ENCODE measurements around the gene PLEKHG5.

Gene PLEKHG5

DNA sequence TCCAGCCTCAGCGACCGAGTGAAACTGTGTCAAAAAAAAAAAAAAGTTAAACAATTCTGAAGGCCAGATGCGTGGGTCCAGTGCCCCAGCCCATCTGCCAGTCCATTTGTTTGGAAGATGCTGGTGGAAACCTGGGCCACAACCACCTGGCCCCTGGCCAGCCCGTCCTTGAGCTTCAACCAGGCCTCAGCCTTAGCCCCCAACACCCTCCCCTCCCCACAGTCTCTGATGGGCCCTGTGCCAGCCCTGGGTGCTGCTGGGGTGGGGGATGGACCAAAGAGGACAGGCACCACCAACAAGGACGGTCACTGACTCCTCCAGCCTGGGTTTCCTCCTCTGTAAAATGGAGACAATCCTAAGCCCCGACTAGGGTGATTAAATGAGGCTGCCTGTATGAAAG lies 19.6 kb upstream of the PLEKHG5 start:
- TF ChIP-seq, protein P1, sequence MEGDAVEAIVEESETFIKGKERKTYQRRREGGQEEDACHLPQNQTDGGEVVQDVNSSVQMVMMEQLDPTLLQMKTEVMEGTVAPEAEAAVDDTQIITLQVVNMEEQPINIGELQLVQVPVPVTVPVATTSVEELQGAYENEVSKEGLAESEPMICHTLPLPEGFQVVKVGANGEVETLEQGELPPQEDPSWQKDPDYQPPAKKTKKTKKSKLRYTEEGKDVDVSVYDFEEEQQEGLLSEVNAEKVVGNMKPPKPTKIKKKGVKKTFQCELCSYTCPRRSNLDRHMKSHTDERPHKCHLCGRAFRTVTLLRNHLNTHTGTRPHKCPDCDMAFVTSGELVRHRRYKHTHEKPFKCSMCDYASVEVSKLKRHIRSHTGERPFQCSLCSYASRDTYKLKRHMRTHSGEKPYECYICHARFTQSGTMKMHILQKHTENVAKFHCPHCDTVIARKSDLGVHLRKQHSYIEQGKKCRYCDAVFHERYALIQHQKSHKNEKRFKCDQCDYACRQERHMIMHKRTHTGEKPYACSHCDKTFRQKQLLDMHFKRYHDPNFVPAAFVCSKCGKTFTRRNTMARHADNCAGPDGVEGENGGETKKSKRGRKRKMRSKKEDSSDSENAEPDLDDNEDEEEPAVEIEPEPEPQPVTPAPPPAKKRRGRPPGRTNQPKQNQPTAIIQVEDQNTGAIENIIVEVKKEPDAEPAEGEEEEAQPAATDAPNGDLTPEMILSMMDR (IDR thresholded peaks at IDR 0.05; ENCODE audit: poor library complexity, severe bottlenecking): no peak
- Histone ChIP-seq H3K27ac (ENCODE audit: poor library complexity, severe bottlenecking) (no peak overlapping the region), H3K27me3 (ENCODE audit: insufficient read depth, poor library complexity, severe bottlenecking) (no peaks in the 10 kb centered on the region), H3K4me1 (ENCODE audit: insufficient read depth, poor library complexity, severe bottlenecking) (no peaks in the 10 kb centered on the region), H3K36me3 (ENCODE audit: low read depth) (no peaks in the 10 kb centered on the region), H3K9me3 (ENCODE audit: severe bottlenecking) (no peaks in the 10 kb centered on the region), H3K4me3 (ENCODE audit: severe bottlenecking) (no peak overlapping the region)
- ATAC-seq (ENCODE audit: low read depth) (no peak), DNase-seq (ENCODE audit: low spot score) (no peak)

DNA sequence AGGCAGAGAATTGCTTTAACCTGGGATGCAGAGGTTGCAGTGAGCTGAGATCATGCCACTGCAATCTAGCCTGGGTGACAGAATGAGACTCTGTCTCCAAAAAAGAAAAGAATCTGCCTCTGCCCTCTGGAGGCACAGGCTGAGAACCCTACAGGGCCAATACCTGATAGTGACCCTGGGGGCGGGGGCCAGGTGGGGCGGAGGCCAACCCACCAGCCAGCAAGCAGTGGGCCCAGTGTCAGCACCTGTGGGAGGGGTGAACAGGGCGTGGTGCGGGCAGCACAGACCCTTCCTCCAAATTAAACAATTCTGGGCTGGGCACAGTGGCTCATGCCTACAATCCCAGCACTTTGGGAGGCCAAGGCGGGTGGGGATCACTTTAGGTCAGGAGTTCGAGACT lies 19.0 kb upstream of the PLEKHG5 start:
- H3K27me3 ChIP-seq (ENCODE audit: insufficient read depth, poor library complexity, severe bottlenecking): no peaks in the 10 kb centered on the region
- DNase-seq (ENCODE audit: low spot score): no peak
- H3K4me1 ChIP-seq (ENCODE audit: insufficient read depth, poor library complexity, severe bottlenecking): no peaks in the 10 kb centered on the region
- no peaks in the 10 kb centered on the region for H3K9me3 ChIP-seq (ENCODE audit: severe bottlenecking)
- H3K27ac ChIP-seq (ENCODE audit: poor library complexity, severe bottlenecking): no peak overlapping the region
- ATAC-seq (ENCODE audit: low read depth): no peak
- H3K36me3 ChIP-seq (ENCODE audit: low read depth): no peaks in the 10 kb centered on the region
- TF ChIP-seq, protein P1 (IDR thresholded peaks at IDR 0.05; ENCODE audit: poor library complexity, severe bottlenecking): no peak
- no peak overlapping the region for H3K4me3 ChIP-seq (ENCODE audit: severe bottlenecking)

DNA sequence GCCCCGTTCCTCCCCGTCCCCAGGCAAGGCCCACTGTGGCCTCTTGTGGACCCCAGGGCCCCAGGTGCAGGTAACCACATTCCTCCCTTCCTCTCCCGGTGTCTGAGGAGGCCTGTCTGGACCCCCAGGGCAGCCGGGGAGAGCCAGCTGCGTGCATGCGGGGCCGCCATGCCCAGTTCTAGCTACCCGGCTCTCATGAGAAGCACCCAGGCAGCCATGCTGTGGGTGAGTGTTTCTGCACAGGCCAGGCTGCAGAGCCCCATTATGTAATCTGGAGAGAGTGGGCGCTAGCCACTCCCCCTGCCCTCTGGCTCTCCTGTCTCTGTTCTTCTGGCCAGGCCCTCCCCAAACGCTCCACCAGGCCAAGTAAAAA lies 18.4 kb upstream of the PLEKHG5 start:
- no peaks in the 10 kb centered on the region for H3K27me3 ChIP-seq (ENCODE audit: insufficient read depth, poor library complexity, severe bottlenecking)
- TF ChIP-seq, protein P1 (IDR thresholded peaks at IDR 0.05; ENCODE audit: poor library complexity, severe bottlenecking): no peak
- ATAC-seq (ENCODE audit: low read depth) (no peak), DNase-seq (ENCODE audit: low spot score) (no peak)
- H3K4me3 ChIP-seq (ENCODE audit: severe bottlenecking): no peak overlapping the region
- H3K4me1 ChIP-seq (ENCODE audit: insufficient read depth, poor library complexity, severe bottlenecking): no peaks in the 10 kb centered on the region
- H3K36me3 ChIP-seq (ENCODE audit: low read depth): no peaks in the 10 kb centered on the region
- no peak overlapping the region for H3K27ac ChIP-seq (ENCODE audit: poor library complexity, severe bottlenecking)
- H3K9me3 ChIP-seq (ENCODE audit: severe bottlenecking): no peaks in the 10 kb centered on the region

DNA sequence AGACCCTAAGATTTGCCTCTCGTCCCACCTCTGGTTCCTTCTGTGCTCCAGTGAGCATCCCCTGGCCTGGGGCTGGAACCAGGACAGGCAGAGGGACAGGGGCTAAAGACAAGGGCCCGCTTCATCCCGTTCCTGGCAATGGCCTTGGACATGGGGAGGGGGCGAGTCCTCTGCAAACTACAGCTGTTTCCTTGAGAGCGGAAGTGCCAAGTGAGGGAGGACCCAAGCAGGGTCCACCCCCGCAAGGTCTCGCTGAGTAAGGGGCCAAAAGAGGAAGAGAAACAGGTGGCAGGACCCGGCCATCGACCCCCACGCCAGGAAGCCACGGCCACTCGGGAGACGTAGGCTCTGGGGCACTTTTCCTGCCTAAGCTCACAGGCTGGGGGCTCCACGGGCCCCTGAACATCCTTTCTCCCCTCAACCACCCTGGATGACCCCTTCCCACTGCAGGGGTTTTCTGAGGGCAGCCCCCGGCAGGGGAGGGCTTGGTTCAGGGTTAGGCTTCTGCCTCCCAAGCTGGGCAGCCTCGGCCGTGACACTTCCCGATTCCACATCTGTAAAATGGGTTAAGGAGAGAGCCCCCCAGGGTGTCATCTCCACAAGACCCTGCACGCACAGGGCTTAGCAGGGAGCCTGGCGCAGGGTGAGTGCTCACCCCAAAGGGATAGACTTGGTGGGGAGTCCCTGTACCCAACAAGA lies 17.9 kb upstream of the PLEKHG5 start:
- H3K27ac ChIP-seq (ENCODE audit: poor library complexity, severe bottlenecking): no peak overlapping the region
- no peak overlapping the region for H3K4me3 ChIP-seq (ENCODE audit: severe bottlenecking)
- H3K36me3 ChIP-seq (ENCODE audit: low read depth): no peaks in the 10 kb centered on the region
- H3K4me1 ChIP-seq (ENCODE audit: insufficient read depth, poor library complexity, severe bottlenecking): no peaks in the 10 kb centered on the region
- DNase-seq (ENCODE audit: low spot score) (no peak), ATAC-seq (ENCODE audit: low read depth) (no peak)
- H3K27me3 ChIP-seq (ENCODE audit: insufficient read depth, poor library complexity, severe bottlenecking): no peaks in the 10 kb centered on the region
- H3K9me3 ChIP-seq (ENCODE audit: severe bottlenecking): no peaks in the 10 kb centered on the region
- TF ChIP-seq, protein P1 (IDR thresholded peaks at IDR 0.05; ENCODE audit: poor library complexity, severe bottlenecking): no peak

DNA sequence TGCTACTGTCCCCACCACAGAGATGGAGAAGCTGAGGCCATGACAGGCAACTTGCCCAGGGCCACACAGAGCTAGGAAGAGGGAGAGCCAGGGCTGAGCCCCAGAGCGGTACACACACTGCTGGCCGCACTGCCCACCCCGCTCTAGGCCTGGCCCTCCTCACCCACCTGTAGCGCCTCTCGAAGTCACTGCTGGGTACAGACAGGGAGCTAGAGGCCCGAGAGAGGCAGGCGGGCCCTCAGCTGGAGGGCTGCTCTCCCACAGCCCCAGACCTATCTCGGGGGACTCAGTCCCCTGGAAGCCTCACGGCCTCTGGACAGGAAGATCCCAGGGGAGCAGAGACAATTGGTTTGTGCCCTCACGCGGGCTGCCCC lies 17.3 kb upstream of the PLEKHG5 start:
- Histone ChIP-seq H3K4me1 (ENCODE audit: insufficient read depth, poor library complexity, severe bottlenecking) (no peaks in the 10 kb centered on the region), H3K27ac (ENCODE audit: poor library complexity, severe bottlenecking) (no peak overlapping the region), H3K27me3 (ENCODE audit: insufficient read depth, poor library complexity, severe bottlenecking) (no peaks in the 10 kb centered on the region), H3K36me3 (ENCODE audit: low read depth) (no peaks in the 10 kb centered on the region), H3K4me3 (ENCODE audit: severe bottlenecking) (no peak overlapping the region), H3K9me3 (ENCODE audit: severe bottlenecking) (no peaks in the 10 kb centered on the region)
- TF ChIP-seq, protein P1 (IDR thresholded peaks at IDR 0.05; ENCODE audit: poor library complexity, severe bottlenecking): no peak
- no peak; the same call in 2 of the 3 replicates for ATAC-seq (ENCODE audit: low read depth)
- no peak for DNase-seq (ENCODE audit: low spot score)

Data from RWPE2 (cell line).